Measurements from ENCODE around the gene KCNK7. TPM values are rescaled to one million over a fixed set of nuclear protein-coding genes. Genes with fewer than 3 reads are reported as not detected.
A peak's percentile ranks its signal among the peaks of the same experiment; 100 is the strongest.

Gene KCNK7
- total RNA-seq, 1 donor from 2014 or later, result not detected

GRCh38 chr11:65591939-65592857, 3.4 kb downstream of the KCNK7 start:
- no peaks in the 10 kb centered on the region for H3K27me3 ChIP-seq
- H3K27ac ChIP-seq, result no peak overlapping the region
- no peak for DNase-seq (ENCODE audit: low spot score in 2 of 2)
- no peak overlapping the region for H3K4me3 ChIP-seq
- H3K4me1 ChIP-seq, result peaks cover 14 to 15% of the 10 kb centered on the region in 2 donors
- TF ChIP-seq, protein P1, sequence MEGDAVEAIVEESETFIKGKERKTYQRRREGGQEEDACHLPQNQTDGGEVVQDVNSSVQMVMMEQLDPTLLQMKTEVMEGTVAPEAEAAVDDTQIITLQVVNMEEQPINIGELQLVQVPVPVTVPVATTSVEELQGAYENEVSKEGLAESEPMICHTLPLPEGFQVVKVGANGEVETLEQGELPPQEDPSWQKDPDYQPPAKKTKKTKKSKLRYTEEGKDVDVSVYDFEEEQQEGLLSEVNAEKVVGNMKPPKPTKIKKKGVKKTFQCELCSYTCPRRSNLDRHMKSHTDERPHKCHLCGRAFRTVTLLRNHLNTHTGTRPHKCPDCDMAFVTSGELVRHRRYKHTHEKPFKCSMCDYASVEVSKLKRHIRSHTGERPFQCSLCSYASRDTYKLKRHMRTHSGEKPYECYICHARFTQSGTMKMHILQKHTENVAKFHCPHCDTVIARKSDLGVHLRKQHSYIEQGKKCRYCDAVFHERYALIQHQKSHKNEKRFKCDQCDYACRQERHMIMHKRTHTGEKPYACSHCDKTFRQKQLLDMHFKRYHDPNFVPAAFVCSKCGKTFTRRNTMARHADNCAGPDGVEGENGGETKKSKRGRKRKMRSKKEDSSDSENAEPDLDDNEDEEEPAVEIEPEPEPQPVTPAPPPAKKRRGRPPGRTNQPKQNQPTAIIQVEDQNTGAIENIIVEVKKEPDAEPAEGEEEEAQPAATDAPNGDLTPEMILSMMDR (IDR thresholded peaks at IDR 0.05), result no peak
- H3K9me3 ChIP-seq, result no peaks in the 10 kb centered on the region
- H3K36me3 ChIP-seq, result peaks cover 47 to 50% of the 10 kb centered on the region in 2 donors
- intact Hi-C loops (cut with DNase I), result no loop called here

DNA sequence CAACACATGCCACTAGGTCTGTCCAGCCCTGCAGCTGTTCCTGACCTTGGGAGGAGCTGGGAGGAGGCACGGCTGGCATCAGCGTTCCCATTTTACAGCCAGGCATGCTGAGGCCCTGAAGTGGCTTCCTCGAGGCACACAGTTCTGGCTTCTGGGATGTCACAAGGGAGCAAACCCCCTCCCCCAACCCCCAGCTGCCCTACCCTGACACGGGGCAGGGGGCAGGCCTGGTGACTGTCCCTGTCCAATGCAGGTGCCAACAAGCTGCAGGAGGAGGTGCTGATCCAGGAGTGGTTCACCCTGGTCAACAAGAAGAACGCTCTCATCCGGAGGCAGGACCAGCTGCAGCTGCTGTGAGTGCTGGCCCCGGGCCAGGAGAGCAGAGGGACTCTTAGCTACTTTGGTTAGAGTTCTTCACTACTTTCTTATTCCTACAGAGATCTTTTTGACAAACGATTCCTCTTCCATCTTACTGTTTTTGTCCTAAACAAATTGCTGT, 5.3 kb downstream of the KCNK7 start:
- Histone ChIP-seq H3K4me1 (peaks cover 22 to 30% of the 10 kb centered on the region in 2 donors), H3K27ac (no peak overlapping the region), H3K36me3 (peaks cover 58 to 66% of the 10 kb centered on the region in 2 donors), H3K4me3 (no peak overlapping the region), H3K27me3 (no peaks in the 10 kb centered on the region), H3K9me3 (no peaks in the 10 kb centered on the region)
- TF ChIP-seq, protein P1 (IDR thresholded peaks at IDR 0.05), result no peak
- intact Hi-C loops (cut with DNase I), result no loop called here
- no peak for DNase-seq (ENCODE audit: low spot score in 2 of 2)

DNA sequence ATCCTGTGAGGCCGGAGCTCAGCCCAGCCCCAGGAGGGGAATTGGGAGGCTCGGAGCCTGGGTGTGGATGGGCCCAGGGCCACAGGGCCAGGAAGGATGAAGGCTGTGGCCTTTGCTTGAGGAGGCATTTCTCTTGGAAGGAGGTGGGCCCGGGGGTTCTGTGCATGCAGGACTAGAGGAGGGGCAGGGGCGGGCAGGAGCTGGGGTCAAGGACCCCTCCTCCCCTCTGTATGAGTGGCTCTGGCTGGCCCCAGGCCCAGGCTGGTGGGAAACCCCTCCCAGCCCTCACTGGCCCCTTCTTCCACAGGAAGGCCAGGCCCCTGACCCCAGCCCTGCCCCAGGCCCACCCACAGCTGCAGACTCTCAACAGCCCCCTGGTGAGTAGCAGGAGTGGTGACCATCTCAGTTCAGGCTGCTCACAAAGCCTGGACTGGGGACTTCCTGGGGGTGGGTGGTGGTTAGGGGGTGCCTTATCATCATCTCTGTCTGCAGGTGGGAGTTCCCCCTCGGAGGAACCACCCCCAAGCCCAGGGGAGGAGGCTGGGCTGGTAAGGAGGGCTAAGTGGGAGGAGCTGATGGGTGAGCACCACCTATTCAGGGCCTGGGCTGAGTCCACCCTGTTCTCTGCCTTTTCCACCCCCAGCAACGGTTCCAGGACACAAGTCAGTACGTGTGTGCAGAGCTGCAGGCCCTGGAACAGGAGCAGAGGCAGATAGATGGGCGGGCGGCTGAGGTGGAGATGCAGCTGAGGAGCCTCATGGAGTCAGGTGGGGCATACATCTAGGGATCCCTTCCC, 6.0 kb downstream of the KCNK7 start:
- no peak overlapping the region for H3K4me3 ChIP-seq
- H3K27ac ChIP-seq, result peak overlapping the region in 1 of 2 donors; percentile 20
- no peak for DNase-seq (ENCODE audit: low spot score in 2 of 2)
- H3K36me3 ChIP-seq, result peaks cover 62 to 70% of the 10 kb centered on the region in 2 donors
- H3K4me1 ChIP-seq, result peaks cover 22 to 30% of the 10 kb centered on the region in 2 donors
- intact Hi-C loops (cut with DNase I), result no loop called here
- H3K27me3 ChIP-seq, result no peaks in the 10 kb centered on the region
- no peaks in the 10 kb centered on the region for H3K9me3 ChIP-seq
- TF ChIP-seq, protein P1 (IDR thresholded peaks at IDR 0.05), result no peak

DNA sequence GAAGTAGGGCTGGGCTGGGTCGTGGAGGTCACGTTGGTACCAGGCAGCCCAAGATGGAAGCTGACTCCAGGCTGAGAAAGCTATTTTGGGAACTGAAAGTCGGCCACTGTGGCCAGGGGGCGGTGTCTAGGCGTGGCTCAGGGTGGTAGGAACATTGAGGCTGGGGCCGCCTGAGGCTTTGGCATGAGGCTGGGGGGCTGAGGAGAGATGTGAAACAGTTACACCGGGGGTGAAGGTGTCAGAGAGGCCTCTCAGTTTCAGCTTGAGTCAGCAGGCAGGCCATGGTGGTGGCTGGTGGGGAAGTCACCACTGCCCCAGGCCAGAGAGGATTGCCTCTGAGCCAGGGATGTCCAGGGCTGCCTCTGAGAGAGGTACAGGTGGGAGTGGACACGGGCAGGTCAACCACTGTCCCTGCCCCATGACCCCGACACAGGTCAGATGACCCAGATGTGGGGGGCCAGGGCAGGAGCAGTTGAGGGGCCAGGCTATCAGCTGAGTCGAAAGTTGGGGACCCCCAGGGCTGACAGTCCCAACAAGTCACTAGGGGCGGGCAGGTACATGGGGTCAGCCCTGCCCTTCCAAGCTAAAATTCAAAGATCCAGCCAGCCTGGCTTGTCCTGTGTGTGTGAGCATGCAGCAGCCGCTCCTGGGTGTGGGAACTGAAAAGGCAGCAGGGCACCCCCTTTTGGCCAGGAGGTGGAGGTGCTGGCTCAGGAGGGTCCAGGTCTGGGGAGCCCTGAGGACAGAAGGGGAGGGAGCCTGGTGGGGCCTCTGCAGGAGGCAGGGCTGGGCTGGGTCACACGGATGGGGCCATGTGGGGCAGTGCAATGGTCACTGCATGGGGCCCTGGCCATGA, 7.2 kb downstream of the KCNK7 start:
- peaks cover 73 to 79% of the 10 kb centered on the region in 2 donors for H3K36me3 ChIP-seq
- no peak for DNase-seq (ENCODE audit: low spot score in 2 of 2)
- intact Hi-C loops (cut with DNase I), result no loop called here
- H3K4me3 ChIP-seq, result no peak overlapping the region
- TF ChIP-seq, protein P1 (IDR thresholded peaks at IDR 0.05), result peak; percentile 32 to 49 (median 44)
- H3K9me3 ChIP-seq, result no peaks in the 10 kb centered on the region
- H3K27ac ChIP-seq, result peak overlapping the region; percentile 73 to 76
- H3K27me3 ChIP-seq, result no peaks in the 10 kb centered on the region
- H3K4me1 ChIP-seq, result peaks cover 22 to 30% of the 10 kb centered on the region in 2 donors

DNA sequence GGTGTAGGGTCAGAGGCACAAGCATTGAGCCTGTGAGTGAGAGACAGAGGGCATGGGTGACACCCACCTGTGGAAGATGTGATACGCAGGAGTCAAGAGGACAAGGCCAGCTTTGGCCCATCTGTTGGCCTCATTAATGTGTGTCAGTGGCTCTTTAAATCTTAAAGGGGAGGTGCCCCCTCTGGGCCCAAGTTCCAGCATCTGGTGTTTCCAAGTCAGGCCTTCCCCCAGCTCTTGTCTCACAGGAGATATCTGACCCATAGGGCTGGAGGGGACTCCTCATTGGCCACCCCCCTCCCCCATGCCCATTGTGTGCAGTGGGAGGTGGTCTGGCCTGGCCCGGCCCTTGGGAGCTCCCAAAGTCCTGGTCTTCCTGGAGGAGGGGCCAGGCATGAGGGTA, 8.9 kb downstream of the KCNK7 start:
- no peaks in the 10 kb centered on the region for H3K9me3 ChIP-seq
- H3K27me3 ChIP-seq, result no peaks in the 10 kb centered on the region
- H3K36me3 ChIP-seq, result peaks cover 69 to 80% of the 10 kb centered on the region in 2 donors
- H3K27ac ChIP-seq, result peak overlapping the region; percentile 73 to 76
- H3K4me1 ChIP-seq, result peaks cover 22 to 30% of the 10 kb centered on the region in 2 donors
- TF ChIP-seq, protein P1 (IDR thresholded peaks at IDR 0.05), result no peak
- H3K4me3 ChIP-seq, result no peak overlapping the region
- DNase-seq (ENCODE audit: low spot score in 2 of 2), result no peak
- intact Hi-C loops (cut with DNase I), result no loop called here
